ENCODE data around the gene AHDC1.

DNA sequence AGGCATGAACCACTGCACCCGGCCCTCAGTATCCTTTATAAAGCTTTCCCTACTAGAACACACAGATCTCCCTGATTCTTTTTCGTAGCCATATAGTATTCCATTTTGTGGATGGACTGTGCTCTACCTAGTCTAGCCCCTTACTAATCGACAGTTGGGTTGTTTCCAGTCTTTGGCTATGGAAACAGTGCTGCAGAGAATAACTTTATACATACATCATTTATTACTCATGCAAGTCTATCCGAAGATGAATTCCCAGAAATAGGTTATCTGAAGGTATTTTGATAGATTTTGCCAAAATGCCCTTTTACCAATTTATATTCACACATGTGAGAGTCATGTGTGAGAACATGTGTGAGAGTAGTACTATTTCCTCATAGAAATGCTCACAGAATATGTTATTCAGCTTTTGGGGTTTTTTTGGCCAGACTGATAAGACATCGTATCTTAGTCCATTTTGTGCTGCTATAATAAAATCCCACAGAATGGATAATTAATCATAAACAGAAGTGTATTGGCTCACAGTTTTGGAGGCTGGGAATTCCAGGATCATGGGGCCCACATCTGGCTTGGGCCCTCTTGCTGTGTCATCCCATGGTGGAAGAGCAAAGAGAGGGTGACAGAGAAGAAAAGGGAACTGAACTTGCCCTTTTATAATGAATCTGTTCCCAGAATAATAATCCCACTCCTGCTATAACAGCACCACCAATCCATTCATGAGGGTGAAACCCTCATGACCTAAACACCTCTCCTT is 48.3 kb upstream of the AHDC1 start:
- TF ChIP-seq, protein P1, sequence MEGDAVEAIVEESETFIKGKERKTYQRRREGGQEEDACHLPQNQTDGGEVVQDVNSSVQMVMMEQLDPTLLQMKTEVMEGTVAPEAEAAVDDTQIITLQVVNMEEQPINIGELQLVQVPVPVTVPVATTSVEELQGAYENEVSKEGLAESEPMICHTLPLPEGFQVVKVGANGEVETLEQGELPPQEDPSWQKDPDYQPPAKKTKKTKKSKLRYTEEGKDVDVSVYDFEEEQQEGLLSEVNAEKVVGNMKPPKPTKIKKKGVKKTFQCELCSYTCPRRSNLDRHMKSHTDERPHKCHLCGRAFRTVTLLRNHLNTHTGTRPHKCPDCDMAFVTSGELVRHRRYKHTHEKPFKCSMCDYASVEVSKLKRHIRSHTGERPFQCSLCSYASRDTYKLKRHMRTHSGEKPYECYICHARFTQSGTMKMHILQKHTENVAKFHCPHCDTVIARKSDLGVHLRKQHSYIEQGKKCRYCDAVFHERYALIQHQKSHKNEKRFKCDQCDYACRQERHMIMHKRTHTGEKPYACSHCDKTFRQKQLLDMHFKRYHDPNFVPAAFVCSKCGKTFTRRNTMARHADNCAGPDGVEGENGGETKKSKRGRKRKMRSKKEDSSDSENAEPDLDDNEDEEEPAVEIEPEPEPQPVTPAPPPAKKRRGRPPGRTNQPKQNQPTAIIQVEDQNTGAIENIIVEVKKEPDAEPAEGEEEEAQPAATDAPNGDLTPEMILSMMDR (IDR thresholded peaks at IDR 0.05): no peak
- no peak for TF ChIP-seq EZH2 (IDR thresholded peaks at IDR 0.05)

Measured in neural progenitor cell (in vitro differentiated cells).